Lung (tissue), 12 donors: ENCODE results near the gene IGSF21. TPM values are rescaled to one million over a fixed set of nuclear protein-coding genes. Genes with fewer than 3 reads are reported as not detected.

Source experiments
- ATAC-seq: fragments of 200-7000 bp; cut with Tn5 transposase; one replicate; pipeline ENCODE4 v1.9.1; 2020; ENCODE audit warnings: moderate number of reproducible peaks; ENCODE audit not compliant: insufficient read depth, low FRiP score
- DNase-seq, 3 donors: peaks; one replicate each; pipeline ENCODE4 v3.0.0-alpha.2; 2013 to 2017
- H3K27ac ChIP-seq, 2 donors: one replicate each; pipeline ENCODE4 v1.5.1; 2013; ENCODE audit warnings: mild to moderate bottlenecking in 2 of 2, moderate library complexity in 2 of 2, control low read depth in 1 of 2, inconsistent platforms in 1 of 2, low read depth in 1 of 2, low read length in 1 of 2
- H3K27me3 ChIP-seq, 3 donors: one replicate each; pipeline ENCODE4 v1.5.1; 2013; ENCODE audit warnings: low read length in 2 of 3; ENCODE audit not compliant: control insufficient read depth in 3 of 3, insufficient read depth in 3 of 3
- H3K36me3 ChIP-seq, 4 donors: one replicate each; pipeline ENCODE4 v1.5.1; 2013; ENCODE audit warnings: low read length in 4 of 4, mild to moderate bottlenecking in 1 of 4, moderate library complexity in 1 of 4; ENCODE audit not compliant: control insufficient read depth in 4 of 4, insufficient read depth in 4 of 4
- H3K4me1 ChIP-seq, 5 donors: one replicate each; pipeline ENCODE4 v1.5.1; 2013; ENCODE audit warnings: low read length in 5 of 5, mild to moderate bottlenecking in 2 of 5, moderate library complexity in 1 of 5; ENCODE audit not compliant: control insufficient read depth in 5 of 5, insufficient read depth in 5 of 5
- H3K4me3 ChIP-seq: one replicate; pipeline ENCODE4 v1.5.1; 2013; ENCODE audit warnings: mild to moderate bottlenecking, control low read depth, moderate library complexity
- H3K9ac ChIP-seq, 2 donors: one replicate each; pipeline ENCODE4 v1.5.1; 2013; ENCODE audit warnings: low read length in 2 of 2, control low read depth in 1 of 2; ENCODE audit not compliant: insufficient read depth in 1 of 2
- H3K9me3 ChIP-seq, 4 donors: one replicate each; pipeline ENCODE4 v1.5.1; 2013; ENCODE audit warnings: low read length in 3 of 4, mild to moderate bottlenecking in 1 of 4, moderate library complexity in 1 of 4; ENCODE audit not compliant: control insufficient read depth in 4 of 4, insufficient read depth in 3 of 4
- CTCF ChIP-seq: IDR thresholded peaks from 2 replicates; pipeline ENCODE4 v1.5.1; 2012; ENCODE audit warnings: mild to moderate bottlenecking; ENCODE audit errors: control extremely low read depth, extremely low read depth
- WGBS, 2 donors: extraction: QIAGEN DNeasy Blood & Tissue Kit; methylation state at CpG; one replicate each; pipeline ENCODE4 v1.1.7; 2013; 5-methylcytosine and 5-hydroxymethylcytosine counted together
- polyA plus RNA-seq, 2 donors: library from polyadenylated mRNA; stranded (reverse); fragments of 200-250 nt; gene quantifications; one replicate each; pipeline ENCODE4 v1.2.1, GENCODE V29; 2013
- total RNA-seq, 2 donors: library from RNA; depleted of rRNA in 1 of 2; stranded (reverse); fragments of >200 nt in 1 of 2; gene quantifications; one replicate each; pipeline ENCODE4 v1.2.1, GENCODE V29; 2014 to 2021
- donor health status: control.
- donor health status: control.
- donor health status: Bipolar disorder and iron deficiency.
- donor health status: healthy.
- donor health status: DM: yes; HTN: yes; CAD: no.

IGSF21 gene
- total and polyA plus RNA-seq, 4 donors, result 0.18 to 2.6 (median 0.62) TPM

GRCh38 chr1:18412882-18413353 lies 305.3 kb downstream of the IGSF21 start:
- DNase-seq (no peak), ATAC-seq (no peak)
- H3K9ac ChIP-seq, result no peak overlapping the region
- 69 to 89% methylated on average over 4 of the region's 4 CpGs for WGBS, 2 donors
- H3K27ac ChIP-seq, result no peak overlapping the region
- no peak for TF ChIP-seq CTCF
- H3K9me3 ChIP-seq, result peaks cover 0 to 16% (median 2%) of the 10 kb centered on the region in 4 donors
- H3K27me3 ChIP-seq, result no peaks in the 10 kb centered on the region
- H3K4me3 ChIP-seq, result no peak overlapping the region
- H3K4me1 ChIP-seq, result no peaks in the 10 kb centered on the region
- no peaks in the 10 kb centered on the region for H3K36me3 ChIP-seq

- Histone ChIP-seq H3K9me3 (peaks cover 0 to 16% (median 2%) of the 10 kb centered on the region in 4 donors), H3K9ac (no peak overlapping the region), H3K4me3 (no peak overlapping the region), H3K36me3 (no peaks in the 10 kb centered on the region), H3K27ac (no peak overlapping the region), H3K4me1 (no peaks in the 10 kb centered on the region), H3K27me3 (no peaks in the 10 kb centered on the region)
- TF ChIP-seq CTCF, result no peak
- no peak for DNase-seq
- no peak for ATAC-seq
- WGBS, 2 donors, result 74 to 76% methylated on average over 13 of the region's 13 CpGs
These were observed 306.1 kb downstream of the IGSF21 start for GRCh38 chr1:18413541-18414305.

- no peak overlapping the region for H3K9ac ChIP-seq
- no peak overlapping the region for H3K27ac ChIP-seq
- ATAC-seq, result no peak
- H3K27me3 ChIP-seq, result no peaks in the 10 kb centered on the region
- H3K36me3 ChIP-seq, result no peaks in the 10 kb centered on the region
- no peak for TF ChIP-seq CTCF
- no peaks in the 10 kb centered on the region for H3K4me1 ChIP-seq
- H3K9me3 ChIP-seq, result peaks cover 0 to 16% (median 2%) of the 10 kb centered on the region in 4 donors
- 85 to 90% methylated on average over 5 of the region's 5 CpGs for WGBS, 2 donors
- no peak overlapping the region for H3K4me3 ChIP-seq
- DNase-seq, result no peak
These were observed 306.7 kb downstream of the IGSF21 start for GRCh38 chr1:18414321-18414720.
